K562 (cell line): ENCODE measurements around the gene SLC38A8. TPM values are rescaled to one million over a fixed set of nuclear protein-coding genes. Genes with fewer than 3 reads are reported as not detected.

Experiments used
- ATAC-seq: fragments of 200-7000 bp; cut with Tn5 transposase; 3 replicates; pipeline ENCODE4 v1.9.1; 2020; ENCODE audit warnings: moderate library complexity
- BruUV-seq: library from RNA; stranded (reverse); fragments of 400-500 nt; replicated peaks from 2 replicates; lab custom pipeline; 2021; lab: Mats Ljungman, UMichigan
- CTCF ChIA-PET: fragments of 300-600 bp; formaldehyde crosslinking; extraction: SDS; loops from one replicate; lab custom pipeline; 2021; ENCODE audit warnings: low intra/inter-chr PET ratio; lab: Yijun Ruan, JAX
- POLR2A ChIA-PET: fragments of 300-600, 350-650 bp; sonication (Branson Sonifier 250); formaldehyde crosslinking; extraction: SDS; loops from one replicate; lab custom pipeline; 2021; ENCODE audit warnings: antibody characterized with exemption, inconsistent platforms; lab: Yijun Ruan, JAX
- DNase-seq, 4 experiments: peaks; one replicate each; pipeline versions ENCODE4 v3.0.0 to v3.0.0-alpha.2; 2011 to 2018; ENCODE audit warnings: low spot score in 3 of 4, mixed read lengths in 3 of 4; ENCODE audit errors: extremely low read depth in 1 of 4
- FAIRE-seq: peaks from 2 replicates; lab custom pipeline; 2011; peaks lifted over from hg19 to GRCh38; lab: Jason Lieb, UNC
- H2AFZ ChIP-seq: 2 replicates; pipeline ENCODE4 v1.6.0; 2011; ENCODE audit warnings: low read depth, low read length, control low read depth, inconsistent platforms
- H3K27ac ChIP-seq: fragments of 200-600 bp; 3 replicates; pipeline ENCODE4 v1.8.0; 2011; ENCODE audit warnings: low read depth, mild to moderate bottlenecking, control low read depth, inconsistent platforms, low read length, moderate library complexity, mixed read lengths; ENCODE audit errors: extremely low read depth
- H3K27me3 ChIP-seq, 2 experiments: fragments of 300-600 bp in 1 of 2; 2 replicates in 1 of 2; 3 replicates in 1 of 2; pipeline versions ENCODE4 v1.6.0 to v1.8.0; 2011; ENCODE audit warnings: inconsistent platforms in 2 of 2, low read length in 2 of 2, mild to moderate bottlenecking in 1 of 2, mixed read lengths in 1 of 2, moderate library complexity in 1 of 2; ENCODE audit not compliant: control insufficient read depth in 2 of 2, insufficient read depth in 2 of 2
- H3K36me3 ChIP-seq: fragments of 300-600 bp; 3 replicates; pipeline ENCODE4 v1.8.0; 2011; ENCODE audit warnings: mild to moderate bottlenecking, low read length, inconsistent platforms; ENCODE audit not compliant: control insufficient read depth, insufficient read depth
- H3K4me1 ChIP-seq, 2 experiments: fragments of 200-600 bp in 1 of 2; replicated peaks in 1 of 2; 2 replicates in 1 of 2; 3 replicates in 1 of 2; pipeline versions ENCODE4 v1.5.1 to v1.8.0; 2011; ENCODE audit warnings: inconsistent platforms in 2 of 2, low read length in 2 of 2, mild to moderate bottlenecking in 1 of 2, mixed read lengths in 1 of 2, moderate library complexity in 1 of 2; ENCODE audit not compliant: control insufficient read depth in 2 of 2, insufficient read depth in 2 of 2
- H3K4me2 ChIP-seq: 2 replicates; pipeline ENCODE4 v1.6.1; 2011; ENCODE audit warnings: low read length, control low read depth, inconsistent platforms, mixed read lengths; ENCODE audit not compliant: insufficient read depth
- H3K4me3 ChIP-seq: fragments of 200-600 bp; sonication (generic), shearing (Covaris generic); 2 replicates; pipeline ENCODE4 v1.5.1; 2016; ENCODE audit warnings: control low read depth, inconsistent platforms
- H3K79me2 ChIP-seq: fragments of 200-600 bp; 3 replicates; pipeline ENCODE4 v1.8.0; 2011; ENCODE audit warnings: low read length, inconsistent platforms; ENCODE audit not compliant: control insufficient read depth, insufficient read depth
- H3K9ac ChIP-seq, 2 experiments: 2 replicates each; pipeline versions ENCODE4 v1.6.0 to v1.6.1; 2011; ENCODE audit warnings: low read depth in 2 of 2, low read length in 2 of 2, control low read depth in 1 of 2, inconsistent platforms in 1 of 2, mild to moderate bottlenecking in 1 of 2, mixed read lengths in 1 of 2; ENCODE audit not compliant: insufficient read depth in 1 of 2
- H3K9me1 ChIP-seq: one replicate; pipeline ENCODE4 v1.6.0; 2011; ENCODE audit warnings: inconsistent platforms, mild to moderate bottlenecking, low read length, moderate library complexity; ENCODE audit not compliant: control insufficient read depth, insufficient read depth
- H3K9me3 ChIP-seq: replicated peaks from 2 replicates; pipeline ENCODE4 v1.5.1; 2011; ENCODE audit warnings: low read depth, low read length, inconsistent platforms; ENCODE audit not compliant: control insufficient read depth, insufficient read depth
- H4K20me1 ChIP-seq: replicated peaks from 2 replicates; pipeline ENCODE4 v1.6.1; 2011; ENCODE audit warnings: low read length, inconsistent platforms, mixed read lengths; ENCODE audit not compliant: control insufficient read depth, insufficient read depth
- CCAR2 ChIP-seq: fragments of 200-400 bp; formaldehyde crosslinking; IDR thresholded peaks from 2 replicates; pipeline ENCODE4 v1.6.1; 2017; ENCODE audit warnings: mild to moderate bottlenecking, low read depth, low read length
- CREM ChIP-seq: IDR thresholded peaks from 2 replicates; pipeline ENCODE4 v1.6.1; 2014; ENCODE audit warnings: antibody characterized with exemption, low read depth
- ELF1 ChIP-seq: fragments of 200-800 bp; sonication (Bioruptor generic); IDR thresholded peaks from 2 replicates; pipeline ENCODE4 v1.6.1; 2016; ENCODE audit warnings: missing genetic modification characterization, missing compliant biosample characterization
- JUND ChIP-seq, 2 experiments: IDR thresholded peaks; 2 replicates in 1 of 2; 3 replicates in 1 of 2; pipeline ENCODE4 v1.6.1; 2011; ENCODE audit warnings: borderline replicate concordance in 2 of 2, low read depth in 2 of 2, low read length in 2 of 2, improper control_type of control experiment in 1 of 2, missing biosample characterization in 1 of 2, missing genetic modification characterization in 1 of 2, missing genetic modification reagents in 1 of 2
- MBD2 ChIP-seq: sonication (generic); IDR thresholded peaks from 2 replicates; pipeline ENCODE4 v1.6.1; 2016; ENCODE audit warnings: low read depth, borderline replicate concordance
- NFIX ChIP-seq: fragments of 250-450 bp; sonication (Bioruptor Pico); IDR thresholded peaks from 2 replicates; pipeline ENCODE4 v1.4.0; 2020; ENCODE audit warnings: low read depth, mild to moderate bottlenecking, moderate library complexity
- SMARCA4 ChIP-seq: fragments of 450-650 bp; IDR thresholded peaks from 2 replicates; pipeline ENCODE4 v1.6.1; 2016
- SPI1 ChIP-seq: IDR thresholded peaks from 2 replicates; pipeline ENCODE4 v1.6.1; 2011; ENCODE audit warnings: low read depth, low read length, control low read depth, borderline replicate concordance
- TEAD4 ChIP-seq, 2 experiments: sonication (generic) in 1 of 2; formaldehyde crosslinking in 1 of 2; IDR thresholded peaks; 2 replicates each; pipeline versions ENCODE4 v1.6.1 to v1.8.0; 2012 to 2022; ENCODE audit warnings: borderline replicate concordance in 1 of 2, inconsistent platforms in 1 of 2, low read length in 1 of 2, mild to moderate bottlenecking in 1 of 2, missing genetic modification reagents in 1 of 2
- ZNF740 ChIP-seq, 3 experiments: fragments of 200-800 bp in 1 of 3; sonication (Bioruptor generic) in 1 of 3; sonication (generic) in 1 of 3; formaldehyde crosslinking in 1 of 3; IDR thresholded peaks; 2 replicates each; pipeline versions ENCODE4 v1.6.1 to v1.8.0; 2016 to 2022; ENCODE audit warnings: mild to moderate bottlenecking in 2 of 3, missing compliant biosample characterization in 2 of 3, missing genetic modification characterization in 2 of 3, missing genetic modification reagents in 1 of 3
- WGBS: fragments of 100-300 bp; shearing (Covaris generic); methylation state at CpG from one replicate; pipeline ENCODE4 v1.1.6; 2016; ENCODE audit warnings: low coverage, mixed read lengths; ENCODE audit not compliant: insufficient coverage; ENCODE audit errors: missing lambda C conversion rate; 5-methylcytosine and 5-hydroxymethylcytosine counted together
- in situ Hi-C: fragments of 300-500 bp; cut with MboI; formaldehyde crosslinking; loops from 4 replicates; pipeline ENCODE4 v1.15.0; 2018; ENCODE audit warnings: inconsistent platforms, mixed read lengths
- intact Hi-C: fragments of 100-400 bp; cut with micrococcal nuclease; formaldehyde crosslinking; loops from 2 replicates; pipeline ENCODE4 v1.14.2; 2022
- polyA plus RNA-seq, 8 experiments: library from polyadenylated mRNA; depleted of rRNA in 4 of 8; stranded (reverse) in 5 of 8; unstranded in 3 of 8; fragments of >200 nt; fragmentation: Nextera tagmentation in 2 of 8; fragmentation: Illumina TruSeq in 1 of 8; extraction: Ambion mirVana in 2 of 8; extraction: Trizol in 1 of 8; gene quantifications; 2 replicates each; pipeline versions ENCODE4 v1.2.1 to v1.2.3, GENCODE V29; 2011 to 2014; ENCODE audit warnings: inconsistent platforms in 1 of 8, missing spikeins in 1 of 8
- total RNA-seq, 7 experiments: library from RNA; depleted of rRNA in 6 of 7; stranded (reverse); fragments of >200 nt in 6 of 7; fragmentation: Illumina TruSeq in 2 of 7; extraction: Trizol in 2 of 7; gene quantifications; 2 replicates each; pipeline versions ENCODE4 v1.2.1 to v1.2.3, GENCODE V29; 2011 to 2021; ENCODE audit warnings: low replicate concordance in 1 of 7
- TF ChIP-seq, protein P1 (sequence below): fragments of 250-450 bp; sonication (Bioruptor Pico); IDR thresholded peaks from 2 replicates; pipeline ENCODE4 v1.5.0; 2021
- TF ChIP-seq, protein P2 (sequence below): IDR thresholded peaks from 3 replicates; pipeline ENCODE4 v1.6.1; 2011; ENCODE audit warnings: borderline replicate concordance, mild to moderate bottlenecking; ENCODE audit not compliant: insufficient read length, insufficient read depth

The SLC38A8 gene
- total and polyA plus RNA-seq, 9 of the 15 experiments (the other 6 are each of a cell fraction or from before 2014, with no cell fraction given): 0.28 TPM; not detected in 8

DNA sequence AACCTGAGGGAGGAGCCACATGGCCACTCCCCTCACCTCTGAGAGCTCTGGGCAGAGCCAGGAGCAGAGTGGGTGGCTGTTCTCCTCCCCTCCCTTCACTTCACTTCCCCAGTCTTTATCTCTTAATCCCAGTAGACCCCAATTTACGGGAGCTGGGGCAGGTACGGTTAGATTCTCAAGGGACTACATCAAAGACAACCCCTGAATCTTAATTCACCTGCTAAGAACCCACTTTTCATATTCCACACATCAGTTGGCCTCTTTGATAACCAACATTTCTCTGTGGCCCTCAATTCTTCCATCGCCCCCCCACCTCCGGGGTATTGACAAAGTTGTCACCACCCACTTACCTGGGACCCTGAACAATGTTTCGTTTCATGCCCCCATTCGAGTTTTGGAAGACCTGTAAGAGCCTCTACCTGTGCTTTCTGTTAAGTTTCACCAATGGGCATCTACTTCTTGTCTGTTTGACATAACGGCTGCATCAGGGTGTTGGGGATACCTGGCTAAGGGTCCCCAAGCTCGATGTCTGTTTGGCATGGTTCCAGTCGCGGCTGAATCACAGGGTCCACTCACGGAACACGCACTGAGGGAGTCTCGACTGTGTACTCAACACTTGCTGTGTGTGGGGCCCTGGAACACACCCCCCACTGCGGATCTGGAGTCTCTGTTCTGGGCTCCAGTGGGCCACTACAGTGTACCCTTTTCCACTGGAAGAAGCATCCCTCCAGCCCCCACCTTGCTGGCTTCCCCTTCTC lies 27.8 kb downstream of the SLC38A8 start (continued):
- TF ChIP-seq ZNF740 (CRISPR knock-in tag; IDR thresholded peaks at IDR 0.05): peak; percentile 48; the same call in 1 of the 2 replicates
- TF ChIP-seq ZNF740 (tag; IDR thresholded peaks at IDR 0.05): no peak
- no peak for TF ChIP-seq NFIX (CRISPR knock-in tag)
- TF ChIP-seq MBD2: no peak
- peak; percentile 70; the same call in 1 of the 2 replicates for TF ChIP-seq SPI1
- no peak for TF ChIP-seq ELF1
- peak; percentile 60 for TF ChIP-seq SMARCA4
- TF ChIP-seq, all 486 proteins: peak for 16

- intact Hi-C loops (loop anchor here (2.0 kb wide), 1 partner anchor 29 kb away; the partner anchor contains the start of gene SLC38A8), in situ Hi-C loops (no loop called here)
- no peaks in the 10 kb centered on the region for H3K79me2 ChIP-seq
- POLR2A ChIA-PET: interaction anchor here (0.6 to 1.8 kb wide), 15 partner anchors 11 to 571 kb away, joined by 3 to 7 read pairs (median 4); partner anchors contain the start of gene OSGIN1
- no peaks in the 10 kb centered on the region for H4K20me1 ChIP-seq
- peaks cover 10 to 19% of the 10 kb centered on the region in 2 experiments; a peak in 4 of 5 replicates for H3K4me1 ChIP-seq
- DNase-seq (peak; percentile 98 to 99 (median 98)), FAIRE-seq (peak; percentile 100), ATAC-seq (peak; percentile 94)
- no peak overlapping the region for H3K9ac ChIP-seq
- H3K4me2 ChIP-seq: peak overlapping the region; percentile 60
- H3K27me3 ChIP-seq: peaks cover 4 to 19% of the 10 kb centered on the region in 2 experiments; a peak in 3 of 5 replicates
- peak overlapping the region; percentile 48 for H2AFZ ChIP-seq
- H3K27ac ChIP-seq: peak overlapping the region; percentile 45; the same call in 1 of the 3 replicates
- CTCF ChIA-PET: no interaction called here
- no TSS peak for BruUV-seq
- H3K9me1 ChIP-seq: no peaks in the 10 kb centered on the region
- no peaks in the 10 kb centered on the region for H3K36me3 ChIP-seq
- under 1% methylated on average over 14 of the region's 14 CpGs for WGBS
- no peak overlapping the region; the same call in 1 of the 2 replicates for H3K4me3 ChIP-seq
- no peaks in the 10 kb centered on the region for H3K9me3 ChIP-seq
- TF ChIP-seq, protein P1, sequence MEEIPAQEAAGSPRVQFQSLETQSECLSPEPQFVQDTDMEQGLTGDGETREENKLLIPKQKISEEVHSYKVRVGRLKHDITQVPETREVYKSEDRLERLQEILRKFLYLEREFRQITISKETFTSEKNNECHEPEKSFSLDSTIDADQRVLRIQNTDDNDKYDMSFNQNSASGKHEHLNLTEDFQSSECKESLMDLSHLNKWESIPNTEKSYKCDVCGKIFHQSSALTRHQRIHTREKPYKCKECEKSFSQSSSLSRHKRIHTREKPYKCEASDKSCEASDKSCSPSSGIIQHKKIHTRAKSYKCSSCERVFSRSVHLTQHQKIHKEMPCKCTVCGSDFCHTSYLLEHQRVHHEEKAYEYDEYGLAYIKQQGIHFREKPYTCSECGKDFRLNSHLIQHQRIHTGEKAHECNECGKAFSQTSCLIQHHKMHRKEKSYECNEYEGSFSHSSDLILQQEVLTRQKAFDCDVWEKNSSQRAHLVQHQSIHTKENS (CRISPR knock-in tag): no peak
- TF ChIP-seq JUND (IDR thresholded peaks at IDR 0.05; ENCODE audit: borderline replicate concordance, low read depth, low read length) (peak; percentile 43), JUND (tag; IDR thresholded peaks at IDR 0.05; ENCODE audit: borderline replicate concordance, low read depth, low read length) (no peak; the same call in 2 of the 3 replicates), CCAR2 (no peak), CREM (peak; percentile 32; the same call in 1 of the 2 replicates), TEAD4 (IDR thresholded peaks at IDR 0.05; ENCODE audit: low read length) (peak; percentile 89), TEAD4 (CRISPR knock-in tag; IDR thresholded peaks at IDR 0.05; ENCODE audit: borderline replicate concordance) (no peak)
- TF ChIP-seq, protein P2, sequence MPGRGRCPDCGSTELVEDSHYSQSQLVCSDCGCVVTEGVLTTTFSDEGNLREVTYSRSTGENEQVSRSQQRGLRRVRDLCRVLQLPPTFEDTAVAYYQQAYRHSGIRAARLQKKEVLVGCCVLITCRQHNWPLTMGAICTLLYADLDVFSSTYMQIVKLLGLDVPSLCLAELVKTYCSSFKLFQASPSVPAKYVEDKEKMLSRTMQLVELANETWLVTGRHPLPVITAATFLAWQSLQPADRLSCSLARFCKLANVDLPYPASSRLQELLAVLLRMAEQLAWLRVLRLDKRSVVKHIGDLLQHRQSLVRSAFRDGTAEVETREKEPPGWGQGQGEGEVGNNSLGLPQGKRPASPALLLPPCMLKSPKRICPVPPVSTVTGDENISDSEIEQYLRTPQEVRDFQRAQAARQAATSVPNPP: no peak
Observed at GRCh38 chr16:84013787-84014569, 28.6 kb downstream of the SLC38A8 start.
